HepG2 (cell line): ENCODE results near the gene NINL. TPM values are rescaled to one million over a fixed set of nuclear protein-coding genes. Genes with fewer than 3 reads are reported as not detected.
A peak's percentile ranks its signal among the peaks of the same experiment; 100 is the strongest.

ENCODE experiments used
- IKZF1 ChIP-seq: fragments of 450-650 bp; IDR thresholded peaks from 2 replicates; pipeline ENCODE4 v1.7.1; 2016
- ISL2 ChIP-seq: sonication (generic); formaldehyde crosslinking; IDR thresholded peaks from 2 replicates; pipeline ENCODE4 v1.5.0; 2020; ENCODE audit warnings: missing genetic modification reagents
- TCF7 ChIP-seq: sonication (generic); IDR thresholded peaks from 2 replicates; pipeline ENCODE4 v1.6.1; 2016; ENCODE audit warnings: antibody characterized with exemption, low read depth
- ZC3H4 ChIP-seq: sonication (generic); formaldehyde crosslinking; IDR thresholded peaks from 2 replicates; pipeline ENCODE4 v1.4.0; 2020; ENCODE audit warnings: missing genetic modification reagents, borderline replicate concordance
- ZFP62 ChIP-seq: sonication (generic); formaldehyde crosslinking; IDR thresholded peaks from 2 replicates; pipeline ENCODE4 v1.4.0; 2020; ENCODE audit warnings: missing genetic modification reagents
- ZMAT3 ChIP-seq: sonication (generic); formaldehyde crosslinking; conservative IDR thresholded peaks from 2 replicates; pipeline ENCODE4 v1.7.0; 2021; ENCODE audit warnings: missing genetic modification reagents
- ZNF101 ChIP-seq: sonication (generic); formaldehyde crosslinking; IDR thresholded peaks from 2 replicates; pipeline ENCODE4 v1.4.0; 2020; ENCODE audit warnings: mild to moderate bottlenecking, low read depth, missing genetic modification reagents, borderline replicate concordance
- ZNF614 ChIP-seq: IDR thresholded peaks from 2 replicates; pipeline ENCODE4 v1.6.1; 2018; ENCODE audit warnings: missing biosample characterization, missing genetic modification reagents, inconsistent platforms, borderline replicate concordance
- ZNF646 ChIP-seq: sonication (generic); formaldehyde crosslinking; IDR thresholded peaks from 2 replicates; pipeline ENCODE4 v1.9.0; 2021; ENCODE audit warnings: mild to moderate bottlenecking, missing genetic modification reagents
- polyA plus RNA-seq, 8 experiments: library from polyadenylated mRNA; depleted of rRNA in 3 of 8; stranded (reverse) in 7 of 8; unstranded in 1 of 8; fragments of >200 nt; fragmentation: Illumina TruSeq in 4 of 8; extraction: Trizol in 4 of 8; gene quantifications; 2 replicates each; pipeline versions ENCODE4 v1.2.1 to v1.2.3, GENCODE V29; 2011 to 2016; ENCODE audit warnings: low read depth in 4 of 8, missing spikeins in 1 of 8, mixed read lengths in 1 of 8; ENCODE audit not compliant: insufficient read depth in 1 of 8
- total RNA-seq, 5 experiments: library from RNA; depleted of rRNA; stranded (reverse); fragments of >200 nt; fragmentation: Illumina TruSeq; extraction: Trizol; gene quantifications; 2 replicates each; pipeline ENCODE4 v1.2.3, GENCODE V29; 2016; ENCODE audit warnings: low read depth in 1 of 5
- TF ChIP-seq, protein P1 (sequence below): sonication (generic); formaldehyde crosslinking; IDR thresholded peaks from 2 replicates; pipeline ENCODE4 v1.4.0; 2020; ENCODE audit warnings: mild to moderate bottlenecking, missing genetic modification reagents
- TF ChIP-seq, protein P2 (sequence below): sonication (generic); formaldehyde crosslinking; IDR thresholded peaks from 2 replicates; pipeline ENCODE4 v1.4.0; 2020; ENCODE audit warnings: missing genetic modification reagents, borderline replicate concordance

Gene NINL
- total and polyA plus RNA-seq, 2 of the 13 experiments (the other 11 are each of a cell fraction or from before 2014, with no cell fraction given), result 32.3 to 34.3 TPM

GRCh38 chr20:25579081-25579770 is 6.1 kb downstream of the NINL start (continued):
- TF ChIP-seq ZNF646 (CRISPR knock-in tag), result 0 out of 2 replicates have a peak, but pooled peaks have one; percentile 18
- TF ChIP-seq ZNF614 (CRISPR knock-in tag), result no peak
- no peak for TF ChIP-seq ZMAT3 (CRISPR knock-in tag)
- TF ChIP-seq TCF7, result no peak
- no peak for TF ChIP-seq ZNF101
- TF ChIP-seq, protein P1, sequence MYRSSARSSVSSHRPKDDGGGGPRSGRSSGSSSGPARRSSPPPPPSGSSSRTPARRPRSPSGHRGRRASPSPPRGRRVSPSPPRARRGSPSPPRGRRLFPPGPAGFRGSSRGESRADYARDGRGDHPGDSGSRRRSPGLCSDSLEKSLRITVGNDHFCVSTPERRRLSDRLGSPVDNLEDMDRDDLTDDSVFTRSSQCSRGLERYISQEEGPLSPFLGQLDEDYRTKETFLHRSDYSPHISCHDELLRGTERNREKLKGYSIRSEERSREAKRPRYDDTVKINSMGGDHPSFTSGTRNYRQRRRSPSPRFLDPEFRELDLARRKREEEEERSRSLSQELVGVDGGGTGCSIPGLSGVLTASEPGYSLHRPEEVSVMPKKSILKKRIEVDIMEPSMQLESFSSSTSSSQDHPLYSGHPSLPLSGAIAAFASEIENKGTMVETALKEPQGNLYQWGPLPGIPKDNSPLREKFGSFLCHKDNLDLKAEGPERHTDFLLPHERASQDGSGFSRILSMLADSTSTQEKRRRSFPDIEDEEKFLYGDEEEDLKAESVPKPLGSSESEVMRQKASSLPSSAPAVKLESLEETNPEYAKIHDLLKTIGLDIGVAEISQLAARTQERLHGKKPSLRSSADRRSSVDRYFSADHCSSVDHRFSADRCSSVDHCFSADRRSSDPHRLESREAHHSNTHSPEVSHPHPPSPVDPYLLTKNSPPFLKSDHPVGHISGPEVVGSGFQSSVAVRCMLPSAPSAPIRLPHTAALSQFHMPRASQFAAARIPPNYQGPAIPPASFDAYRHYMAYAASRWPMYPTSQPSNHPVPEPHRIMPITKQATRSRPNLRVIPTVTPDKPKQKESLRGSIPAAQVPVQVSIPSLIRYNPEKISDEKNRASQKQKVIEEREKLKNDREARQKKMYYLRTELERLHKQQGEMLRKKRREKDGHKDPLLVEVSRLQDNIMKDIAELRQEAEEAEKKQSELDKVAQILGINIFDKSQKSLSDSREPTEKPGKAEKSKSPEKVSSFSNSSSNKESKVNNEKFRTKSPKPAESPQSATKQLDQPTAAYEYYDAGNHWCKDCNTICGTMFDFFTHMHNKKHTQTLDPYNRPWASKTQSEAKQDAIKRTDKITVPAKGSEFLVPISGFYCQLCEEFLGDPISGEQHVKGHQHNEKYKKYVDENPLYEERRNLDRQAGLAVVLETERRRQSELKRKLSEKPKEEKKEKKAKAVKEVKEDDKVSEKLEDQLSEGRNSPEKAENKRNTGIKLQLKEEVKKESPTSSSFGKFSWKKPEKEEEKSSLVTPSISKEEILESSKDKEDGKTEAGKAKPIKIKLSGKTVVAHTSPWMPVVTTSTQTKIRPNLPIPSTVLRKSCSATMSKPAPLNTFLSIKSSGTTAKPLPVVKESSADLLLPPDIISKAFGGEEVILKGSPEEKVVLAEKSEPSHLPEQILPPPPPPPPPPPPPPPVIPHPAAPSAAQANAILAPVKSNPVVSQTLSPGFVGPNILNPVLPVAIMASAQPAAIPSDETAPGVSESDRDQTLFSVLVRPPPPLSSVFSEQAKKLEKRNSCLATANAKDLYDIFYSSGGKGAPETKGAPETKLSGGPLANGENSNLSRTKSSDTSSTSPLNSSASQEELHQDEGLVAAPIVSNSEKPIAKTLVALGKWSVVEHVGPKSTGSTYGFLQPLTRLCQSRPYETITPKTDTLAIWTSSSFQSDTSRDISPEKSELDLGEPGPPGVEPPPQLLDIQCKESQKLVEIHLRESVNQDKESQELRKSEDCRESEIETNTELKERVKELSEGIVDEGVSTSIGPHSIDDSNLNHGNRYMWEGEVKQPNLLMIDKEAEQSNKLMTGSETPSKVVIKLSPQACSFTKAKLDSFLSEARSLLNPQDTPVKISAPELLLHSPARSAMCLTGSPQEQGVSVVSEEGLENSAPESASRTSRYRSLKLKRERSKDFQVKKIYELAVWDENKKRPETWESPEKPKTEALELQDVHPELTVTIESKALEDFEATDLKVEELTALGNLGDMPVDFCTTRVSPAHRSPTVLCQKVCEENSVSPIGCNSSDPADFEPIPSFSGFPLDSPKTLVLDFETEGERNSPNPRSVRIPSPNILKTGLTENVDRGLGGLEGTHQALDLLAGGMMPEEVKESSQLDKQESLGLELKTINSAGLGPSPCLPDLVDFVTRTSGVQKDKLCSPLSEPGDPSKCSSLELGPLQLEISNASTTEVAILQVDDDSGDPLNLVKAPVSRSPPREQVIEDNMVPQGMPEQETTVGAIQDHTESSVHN (CRISPR knock-in tag), result 0 out of 2 replicates have a peak, but pooled peaks have one; percentile 34
- no peak for TF ChIP-seq IKZF1
- 0 out of 2 replicates have a peak, but pooled peaks have one; percentile 65 for TF ChIP-seq ISL2 (CRISPR knock-in tag)
- no peak for TF ChIP-seq ZFP62
- no peak for TF ChIP-seq ZC3H4 (CRISPR knock-in tag)
- TF ChIP-seq, protein P2, sequence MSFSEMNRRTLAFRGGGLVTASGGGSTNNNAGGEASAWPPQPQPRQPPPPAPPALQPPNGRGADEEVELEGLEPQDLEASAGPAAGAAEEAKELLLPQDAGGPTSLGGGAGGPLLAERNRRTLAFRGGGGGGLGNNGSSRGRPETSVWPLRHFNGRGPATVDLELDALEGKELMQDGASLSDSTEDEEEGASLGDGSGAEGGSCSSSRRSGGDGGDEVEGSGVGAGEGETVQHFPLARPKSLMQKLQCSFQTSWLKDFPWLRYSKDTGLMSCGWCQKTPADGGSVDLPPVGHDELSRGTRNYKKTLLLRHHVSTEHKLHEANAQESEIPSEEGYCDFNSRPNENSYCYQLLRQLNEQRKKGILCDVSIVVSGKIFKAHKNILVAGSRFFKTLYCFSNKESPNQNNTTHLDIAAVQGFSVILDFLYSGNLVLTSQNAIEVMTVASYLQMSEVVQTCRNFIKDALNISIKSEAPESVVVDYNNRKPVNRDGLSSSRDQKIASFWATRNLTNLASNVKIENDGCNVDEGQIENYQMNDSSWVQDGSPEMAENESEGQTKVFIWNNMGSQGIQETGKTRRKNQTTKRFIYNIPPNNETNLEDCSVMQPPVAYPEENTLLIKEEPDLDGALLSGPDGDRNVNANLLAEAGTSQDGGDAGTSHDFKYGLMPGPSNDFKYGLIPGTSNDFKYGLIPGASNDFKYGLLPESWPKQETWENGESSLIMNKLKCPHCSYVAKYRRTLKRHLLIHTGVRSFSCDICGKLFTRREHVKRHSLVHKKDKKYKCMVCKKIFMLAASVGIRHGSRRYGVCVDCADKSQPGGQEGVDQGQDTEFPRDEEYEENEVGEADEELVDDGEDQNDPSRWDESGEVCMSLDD (CRISPR knock-in tag), result peak; percentile 77; the same call in 1 of the 2 replicates
